GM10266 (cell line): Measurements from ENCODE around the gene SIK2.
A peak's percentile ranks its signal among the peaks of the same experiment; 100 is the strongest.

Source experiments
- DNase-seq: peaks from one replicate; pipeline ENCODE4 v3.0.0; 2012; ENCODE audit errors: extremely low spot score
- TF ChIP-seq, protein P1 (sequence below): IDR thresholded peaks from 2 replicates; pipeline ENCODE4 v1.5.1; 2012; ENCODE audit warnings: mild to moderate bottlenecking, low read depth; ENCODE audit not compliant: control insufficient read depth, insufficient read depth; ENCODE audit errors: missing control alignments

The SIK2 gene

DNA sequence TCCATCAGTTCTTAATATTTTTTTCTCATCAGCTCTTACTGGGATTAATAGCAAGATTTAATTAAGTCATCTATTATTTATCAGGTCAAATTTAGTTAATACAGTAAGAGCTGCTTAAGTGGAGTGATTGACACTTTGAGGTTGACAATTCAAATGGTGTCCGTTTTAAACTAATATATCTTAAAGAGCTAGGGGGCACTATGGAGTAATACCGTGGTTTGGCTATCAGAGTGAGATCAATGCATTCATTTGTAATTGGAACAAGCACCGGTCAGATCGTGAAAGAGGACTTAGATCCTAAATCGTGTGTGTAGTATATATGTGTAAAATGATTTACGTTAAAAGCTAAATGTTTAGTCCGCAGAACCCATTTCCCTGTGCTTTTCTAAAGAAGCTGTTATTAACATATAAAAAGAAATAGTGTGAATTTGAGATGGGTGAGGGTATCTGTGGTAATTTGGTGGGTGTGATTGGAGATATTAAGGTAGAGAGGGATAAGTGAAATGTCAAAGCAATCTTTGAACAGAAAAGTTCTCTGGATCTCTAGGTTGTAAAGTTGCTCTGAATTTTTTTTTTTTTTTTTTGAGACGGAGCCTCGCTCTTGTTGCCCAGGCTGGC is 2.3 kb downstream of the SIK2 start:
- DNase-seq: peak; percentile 58

GRCh38 chr11:111605681-111606080 is 3.4 kb downstream of the SIK2 start:
- no peak for DNase-seq
- TF ChIP-seq, protein P1, sequence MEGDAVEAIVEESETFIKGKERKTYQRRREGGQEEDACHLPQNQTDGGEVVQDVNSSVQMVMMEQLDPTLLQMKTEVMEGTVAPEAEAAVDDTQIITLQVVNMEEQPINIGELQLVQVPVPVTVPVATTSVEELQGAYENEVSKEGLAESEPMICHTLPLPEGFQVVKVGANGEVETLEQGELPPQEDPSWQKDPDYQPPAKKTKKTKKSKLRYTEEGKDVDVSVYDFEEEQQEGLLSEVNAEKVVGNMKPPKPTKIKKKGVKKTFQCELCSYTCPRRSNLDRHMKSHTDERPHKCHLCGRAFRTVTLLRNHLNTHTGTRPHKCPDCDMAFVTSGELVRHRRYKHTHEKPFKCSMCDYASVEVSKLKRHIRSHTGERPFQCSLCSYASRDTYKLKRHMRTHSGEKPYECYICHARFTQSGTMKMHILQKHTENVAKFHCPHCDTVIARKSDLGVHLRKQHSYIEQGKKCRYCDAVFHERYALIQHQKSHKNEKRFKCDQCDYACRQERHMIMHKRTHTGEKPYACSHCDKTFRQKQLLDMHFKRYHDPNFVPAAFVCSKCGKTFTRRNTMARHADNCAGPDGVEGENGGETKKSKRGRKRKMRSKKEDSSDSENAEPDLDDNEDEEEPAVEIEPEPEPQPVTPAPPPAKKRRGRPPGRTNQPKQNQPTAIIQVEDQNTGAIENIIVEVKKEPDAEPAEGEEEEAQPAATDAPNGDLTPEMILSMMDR: no peak

More for the DNA sequence above, 2.3 kb downstream of the SIK2 start:
- TF ChIP-seq, protein P1: peak; percentile 39

DNA sequence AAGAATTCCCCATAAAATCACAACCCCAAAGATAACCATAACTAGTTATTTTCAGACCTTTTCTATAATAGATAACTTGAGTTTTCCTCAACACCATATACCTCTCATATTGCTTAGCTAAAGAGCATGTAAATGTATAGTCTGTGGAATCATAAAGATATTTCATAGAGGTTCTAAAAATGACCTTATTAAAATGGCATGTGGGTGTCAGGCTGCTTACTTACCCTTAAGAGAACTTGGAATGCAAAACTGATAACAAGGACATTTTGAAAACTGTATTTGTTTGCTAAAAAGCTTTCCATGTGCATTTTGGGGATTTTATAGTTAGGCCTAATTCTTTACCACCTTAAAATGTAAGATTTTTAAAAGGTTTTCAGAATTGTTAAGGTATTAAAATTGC is 4.7 kb downstream of the SIK2 start:
- no peak for DNase-seq
- TF ChIP-seq, protein P1: no peak

GRCh38 chr11:111607751-111608150 is 5.5 kb downstream of the SIK2 start:
- TF ChIP-seq, protein P1: no peak
- DNase-seq: no peak

DNA sequence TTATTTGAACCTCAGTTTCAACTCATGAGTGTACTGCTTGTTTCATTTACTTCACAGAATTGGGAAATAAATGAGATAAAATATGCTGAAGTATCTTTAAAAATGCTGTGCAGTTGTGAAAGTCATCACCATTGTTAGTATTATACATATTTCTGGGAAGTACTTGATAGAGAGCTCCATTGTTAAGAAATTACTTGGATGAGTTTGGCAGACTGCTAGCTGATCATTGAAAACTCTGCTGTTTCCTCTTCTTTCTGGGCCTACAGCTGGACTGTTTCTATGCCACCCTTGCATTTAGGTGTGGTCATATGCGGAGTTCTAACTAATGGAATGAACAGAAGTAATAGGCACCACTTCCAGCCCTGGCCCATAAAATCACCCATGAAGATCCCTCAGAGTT is 10.0 kb downstream of the SIK2 start:
- no peak for DNase-seq
- TF ChIP-seq, protein P1: no peak

GRCh38 chr11:111617286-111617685 is 15.0 kb downstream of the SIK2 start:
- TF ChIP-seq, protein P1: no peak

DNA sequence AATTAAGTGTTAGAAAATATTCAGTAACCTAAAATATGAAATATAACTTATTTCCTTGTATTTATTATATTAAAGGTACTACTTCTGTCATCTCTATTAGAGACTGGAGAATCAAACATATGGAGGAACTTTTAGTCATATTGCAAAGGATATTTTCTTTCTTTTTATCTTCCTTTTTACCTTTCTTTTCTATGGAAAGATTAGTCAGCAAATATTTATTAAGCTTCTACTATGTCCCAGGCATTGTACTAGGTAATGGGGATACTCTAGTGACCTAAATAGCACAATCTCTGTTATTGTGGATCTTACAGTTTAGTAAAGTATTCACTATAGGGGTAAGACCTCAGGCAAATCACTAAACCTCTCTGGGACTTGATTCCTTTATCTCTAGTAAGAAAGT is 18.3 kb downstream of the SIK2 start:
- TF ChIP-seq, protein P1: no peak
- DNase-seq: no peak

More at GRCh38 chr11:111617286-111617685, 15.0 kb downstream of the SIK2 start:
- no peak for DNase-seq
